HuH-7 (cell line): ENCODE measurements around the gene DBN1.
A peak's percentile ranks its signal among the peaks of the same experiment; 100 is the strongest.

Experiments
- DNase-seq: peaks from one replicate; pipeline ENCODE4 v3.0.0; 2011; ENCODE audit warnings: low spot score

Gene DBN1

GRCh38 chr5:177473443-177474001 is at the start of gene DBN1:
DBN1 (minus strand) TSS chr5:177473634; CDS start chr5:177473521, 113 bp downstream.
- DNase-seq = peak; percentile 84

DNA sequence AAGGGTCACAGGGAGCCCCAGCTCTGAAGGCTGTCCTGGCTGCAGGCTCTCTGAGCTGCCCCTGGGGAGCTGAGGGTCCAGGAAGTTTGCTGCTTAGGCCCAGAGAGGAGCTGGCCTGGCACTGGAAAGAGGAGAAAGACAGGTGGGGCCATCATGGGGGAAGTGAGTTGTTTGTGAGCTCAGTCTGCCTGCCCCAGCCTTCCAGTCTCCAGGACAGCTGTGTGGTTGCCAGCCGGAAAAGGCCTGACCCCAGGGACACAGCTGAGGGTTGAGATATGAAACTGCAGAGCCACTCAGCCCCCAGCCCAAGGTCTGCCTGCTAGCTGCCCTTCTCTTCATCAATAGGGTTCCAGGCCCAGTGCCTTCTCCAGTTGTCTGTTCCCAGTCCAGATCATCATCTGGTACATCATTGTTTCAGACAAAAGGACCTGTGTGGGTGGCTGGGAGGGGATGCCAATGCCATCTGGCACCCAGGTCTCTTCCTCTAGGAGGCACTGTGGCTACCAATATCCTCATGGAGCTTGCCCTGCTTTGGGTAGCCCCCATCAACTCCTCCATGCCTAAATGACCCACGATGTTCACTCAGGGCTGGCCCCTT is 47.6 kb upstream of the DBN1 start:
- DNase-seq = no peak

DNA sequence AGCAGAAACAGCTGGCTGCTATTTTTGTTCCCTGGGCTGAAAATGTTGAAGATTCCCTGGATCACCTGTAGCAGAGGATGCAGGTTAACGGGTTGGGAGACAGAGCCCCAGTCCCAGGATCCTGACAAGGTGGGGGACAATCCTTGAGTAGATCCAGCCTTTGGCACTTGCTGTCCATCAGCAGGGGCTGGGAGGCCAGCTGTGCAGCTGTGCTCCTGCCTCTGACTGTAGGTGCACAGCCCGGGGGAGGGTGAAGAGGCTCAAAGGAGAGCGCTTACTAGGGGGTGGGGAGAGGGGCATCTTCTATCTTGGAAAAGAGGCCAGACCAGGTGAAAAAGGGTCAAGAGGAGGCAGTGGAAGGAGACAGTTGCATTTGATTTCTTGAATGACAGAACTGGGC is 46.8 kb upstream of the DBN1 start:
- no peak for DNase-seq

GRCh38 chr5:177519463-177520235 is 46.2 kb upstream of the DBN1 start:
- DNase-seq = no peak

DNA sequence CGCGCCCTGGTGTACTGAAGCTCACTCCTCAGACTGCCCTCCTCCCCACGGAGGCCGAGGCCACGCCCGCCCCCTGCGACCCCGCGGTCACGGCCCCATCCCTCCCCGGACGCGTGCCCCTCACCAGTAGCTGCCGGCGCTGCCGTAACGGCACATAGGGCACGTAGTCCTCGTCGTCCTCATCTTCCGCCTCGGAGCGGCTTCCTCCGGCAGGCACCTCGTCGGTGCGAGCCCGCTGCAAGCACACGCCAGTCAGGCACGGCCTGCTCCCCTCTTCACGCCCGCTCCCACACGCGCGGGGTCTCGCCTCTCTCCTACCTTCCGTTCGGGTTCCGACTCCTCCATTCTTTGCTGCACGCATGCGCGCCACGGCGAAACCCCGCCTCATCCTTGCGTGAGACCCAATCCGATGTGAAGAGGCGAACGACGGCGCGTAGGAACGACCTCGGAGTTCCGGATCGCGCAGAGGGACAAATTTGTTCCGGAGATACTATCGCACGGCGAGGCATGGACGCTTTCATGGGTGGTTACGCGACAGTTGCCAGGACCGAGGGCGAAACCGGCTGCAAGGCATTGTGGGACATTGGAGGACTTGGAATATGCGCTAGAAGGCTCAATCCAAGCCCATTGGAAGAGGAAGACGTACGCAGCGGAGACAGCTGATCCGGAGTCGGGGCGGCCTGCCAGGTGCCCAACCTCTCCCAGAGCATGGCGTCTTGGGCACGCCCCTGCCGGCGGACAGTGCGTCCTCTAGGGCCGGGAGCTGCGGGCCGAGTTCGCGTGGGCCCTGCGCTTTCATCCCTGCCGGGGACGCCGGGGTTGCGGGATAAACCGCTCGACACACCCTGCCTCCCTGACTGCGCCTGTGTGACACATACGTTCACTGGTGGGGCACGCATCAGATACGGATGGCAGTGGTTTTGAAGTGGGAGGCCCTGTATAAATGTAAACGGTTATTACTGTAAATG is 43.5 kb upstream of the DBN1 start, which contains the start of gene DDX41:
Gene DDX41 (minus strand): TSS at position 361 of the 968 bp plus-strand sequence. CDS start 16 bp downstream, at position 345.
- peak; percentile 100 for DNase-seq

- DNase-seq = no peak
These were observed 42.1 kb upstream of the DBN1 start for GRCh38 chr5:177515580-177515979.

- no peak for DNase-seq
These were observed 41.1 kb upstream of the DBN1 start for GRCh38 chr5:177514541-177514940.

DNA sequence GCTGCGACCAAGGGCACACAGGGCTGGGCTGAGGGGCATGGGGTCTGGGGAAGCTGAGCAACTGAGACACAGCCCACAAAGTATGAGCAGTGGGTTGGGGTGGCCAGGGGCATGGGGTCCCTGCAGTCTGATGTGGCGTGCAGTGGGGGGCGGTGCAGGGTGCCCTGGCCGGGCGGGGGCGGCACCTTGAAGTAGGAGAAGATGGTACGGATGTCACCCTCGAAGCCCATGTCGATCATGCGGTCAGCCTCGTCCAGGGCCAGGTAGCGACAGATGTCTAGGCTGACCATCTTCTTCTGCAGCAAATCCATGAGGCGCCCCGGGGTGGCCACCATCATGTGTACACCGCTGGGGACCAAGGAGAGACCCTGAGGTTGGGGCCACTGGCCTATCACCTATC is 40.1 kb upstream of the DBN1 start:
- no peak for DNase-seq

DNA sequence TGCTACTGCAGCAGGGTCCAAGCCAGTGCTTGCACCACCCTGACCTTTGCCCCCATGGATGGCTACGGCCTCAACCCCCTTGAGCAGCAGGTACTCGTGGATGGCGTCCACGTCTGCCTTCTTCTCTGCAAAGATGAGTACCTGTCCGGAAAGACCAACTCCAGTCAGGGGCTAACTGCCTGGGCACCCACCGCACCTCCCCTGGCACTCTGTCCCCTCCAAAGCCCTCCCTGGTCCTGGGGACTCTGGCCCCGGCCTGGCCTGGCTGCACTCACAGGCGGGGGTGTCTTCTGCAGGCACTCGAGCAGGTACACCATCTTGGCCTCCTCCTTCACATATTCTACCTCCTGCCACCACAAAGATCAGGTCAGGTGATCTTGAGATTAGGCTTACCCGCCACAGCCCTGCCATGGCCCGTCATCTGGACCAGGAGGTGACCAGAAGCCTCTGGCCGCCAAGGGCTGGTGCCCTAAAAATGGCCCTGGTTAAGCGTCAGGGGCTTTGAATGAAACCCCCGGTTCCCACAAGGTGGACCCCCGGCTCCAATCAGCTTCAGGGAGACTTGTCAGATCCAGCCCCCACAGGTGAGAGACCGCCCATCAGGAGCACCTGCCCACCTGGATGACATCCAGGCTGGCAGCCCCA is 39.4 kb upstream of the DBN1 start:
- DNase-seq = no peak

DNA sequence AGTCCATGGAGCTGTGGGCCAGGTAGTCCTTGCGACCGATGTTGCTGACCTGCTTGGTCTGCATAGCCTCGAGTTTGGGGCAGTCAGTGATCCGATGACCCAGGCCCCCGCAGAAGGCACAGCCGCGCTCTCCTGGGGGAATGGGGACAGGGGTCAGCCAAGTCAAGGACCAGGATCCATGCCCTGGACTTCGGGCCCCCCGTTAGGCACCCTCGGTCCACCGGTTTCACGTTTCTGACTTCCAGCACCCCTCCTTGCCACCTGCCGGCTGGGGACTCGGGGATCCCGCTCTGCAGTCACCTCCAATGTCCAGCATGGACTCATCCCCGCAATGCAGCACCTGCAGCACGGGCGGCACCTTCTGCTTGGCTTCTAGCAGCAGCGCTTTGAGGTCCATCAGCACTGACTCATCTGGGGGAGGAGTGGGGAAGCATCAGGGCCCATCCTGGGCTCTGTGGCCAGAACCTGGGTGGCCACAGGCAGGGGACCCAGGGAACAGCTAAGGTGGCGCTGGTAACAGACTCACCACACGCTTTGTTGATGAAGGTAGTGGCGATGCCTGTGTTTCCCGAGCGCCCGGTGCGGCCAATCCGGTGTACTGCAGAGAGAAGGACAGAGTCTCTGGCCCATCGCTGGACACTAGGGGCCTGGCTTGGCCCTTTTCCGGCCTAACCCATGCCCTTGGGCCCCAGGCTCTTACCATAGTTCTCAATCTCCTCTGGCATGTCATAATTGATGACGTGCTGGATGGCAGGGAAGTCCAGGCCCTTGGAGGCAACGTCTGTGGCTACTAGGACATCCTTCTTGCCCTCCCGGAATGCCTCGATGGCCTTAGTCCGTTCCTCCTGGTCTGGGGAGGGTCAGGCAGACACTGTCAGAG is 38.6 kb upstream of the DBN1 start:
- DNase-seq = no peak

- DNase-seq = no peak
These were observed 37.7 kb upstream of the DBN1 start for GRCh38 chr5:177511181-177511580.

GRCh38 chr5:177510567-177511053 is 37.2 kb upstream of the DBN1 start:
- no peak for DNase-seq

DNA sequence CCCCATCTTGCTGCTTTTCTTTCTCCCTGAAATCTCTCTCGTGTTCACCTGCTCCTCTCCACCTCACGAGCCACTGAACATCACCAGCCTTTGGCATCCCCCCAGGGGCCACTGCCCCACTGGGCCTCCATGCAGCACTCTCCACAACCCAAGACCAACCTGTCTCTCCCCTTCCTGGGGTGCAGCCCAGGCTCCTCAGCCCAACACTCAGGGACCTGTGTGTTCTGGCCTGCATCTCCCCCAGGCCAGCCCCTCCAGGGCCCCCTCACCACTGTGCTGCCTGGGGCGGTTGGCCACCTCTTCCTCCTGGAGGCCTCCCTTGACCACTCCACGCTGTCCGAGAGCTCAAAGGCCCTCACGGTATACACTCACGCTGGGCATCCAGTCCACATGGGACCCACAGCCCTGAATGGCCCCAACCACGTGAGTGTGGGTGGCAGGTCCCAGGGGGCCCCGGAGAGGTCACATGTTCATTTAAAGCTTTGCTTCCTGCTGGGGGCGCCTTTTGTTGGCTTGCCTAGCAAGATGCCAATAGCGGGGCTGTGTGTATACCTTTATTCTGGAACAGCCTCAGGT is 36.6 kb upstream of the DBN1 start:
- DNase-seq = no peak

GRCh38 chr5:177509381-177509951 is 36.0 kb upstream of the DBN1 start, which contains the start of gene DOK3:
DOK3 (minus strand) TSS chr5:177509826; CDS start chr5:177509540, 286 bp downstream.
- no peak for DNase-seq

DNA sequence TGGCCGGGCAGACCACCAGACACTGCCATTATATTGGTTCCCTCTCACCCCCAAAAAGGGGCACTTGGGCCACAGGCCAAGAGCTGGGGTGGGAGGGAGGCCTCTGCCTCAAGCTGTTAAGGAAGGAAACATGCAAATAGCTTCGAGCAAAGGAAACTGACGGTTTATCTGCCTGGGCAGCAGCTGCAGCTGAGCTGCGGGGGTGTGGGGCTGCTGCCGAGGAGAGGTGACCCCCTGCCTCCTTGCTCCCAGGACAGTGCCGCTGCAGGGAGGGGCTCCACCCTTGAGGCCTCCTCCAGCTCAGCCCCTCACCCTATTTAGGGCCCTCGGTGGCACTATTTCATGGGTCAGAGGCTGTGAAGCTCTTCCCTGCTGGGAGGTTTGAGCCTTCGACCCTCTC is 35.4 kb upstream of the DBN1 start:
- no peak for DNase-seq

- DNase-seq = no peak
These were observed 34.8 kb upstream of the DBN1 start for GRCh38 chr5:177508221-177508611.

GRCh38 chr5:177507596-177508220 is 34.3 kb upstream of the DBN1 start:
- DNase-seq = no peak

DNA sequence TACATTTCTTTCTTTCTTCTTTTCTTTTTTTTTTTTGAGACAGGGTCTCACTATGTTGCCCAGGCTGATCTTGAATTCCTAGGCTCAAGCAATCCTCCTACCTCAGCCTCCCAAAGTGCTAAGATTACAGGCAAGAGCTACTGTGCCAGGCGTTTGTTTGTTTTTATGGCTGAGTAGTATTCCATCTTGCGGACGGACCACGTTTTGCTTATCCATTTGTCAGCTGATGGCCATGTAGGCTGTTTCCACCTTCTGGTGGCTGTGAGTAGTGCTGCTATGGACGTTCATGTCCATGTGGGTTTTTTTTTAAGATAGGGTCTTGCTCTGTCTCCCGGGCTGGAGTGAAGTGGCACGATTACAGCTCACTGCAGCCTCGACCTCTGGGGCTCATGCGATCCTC is 33.7 kb upstream of the DBN1 start:
- peak; percentile 44 for DNase-seq

- DNase-seq = no peak
These were observed 31.6 kb upstream of the DBN1 start for GRCh38 chr5:177505075-177505474.
